Smooth muscle cell (in vitro differentiated cells): Measurements from ENCODE around the gene COL4A5. TPM values are rescaled to one million over a fixed set of nuclear protein-coding genes. Genes with fewer than 3 reads are reported as not detected.

Experiments
- DNase-seq: peaks from one replicate; lab custom pipeline; 2025; ENCODE audit not compliant: unreplicated experiment; lab: John Stamatoyannopoulos, UW
- H2AFZ ChIP-seq: fragments of 200-600 bp; sonication (generic); 2 replicates; pipeline ENCODE4 v1.6.0; 2016; ENCODE audit warnings: antibody characterized with exemption, low read depth, mild to moderate bottlenecking
- H3F3A ChIP-seq: fragments of 200-600 bp; sonication (generic); 2 replicates; pipeline ENCODE4 v1.6.0; 2017; ENCODE audit warnings: antibody characterized with exemption, low read depth
- H3K27ac ChIP-seq: fragments of 200-600 bp; sonication (generic); 2 replicates; pipeline ENCODE4 v1.5.1; 2016; ENCODE audit warnings: low read depth, mild to moderate bottlenecking
- H3K27me3 ChIP-seq: fragments of 200-600 bp; sonication (generic); 2 replicates; pipeline ENCODE4 v1.6.1; 2016; ENCODE audit warnings: low read depth, mild to moderate bottlenecking
- H3K36me3 ChIP-seq: fragments of 200-600 bp; sonication (generic); 2 replicates; pipeline ENCODE4 v1.5.1; 2016; ENCODE audit warnings: low read depth
- H3K4me1 ChIP-seq: fragments of 200-600 bp; sonication (generic); 2 replicates; pipeline ENCODE4 v1.5.1; 2016; ENCODE audit warnings: low read depth
- H3K4me2 ChIP-seq: fragments of 200-600 bp; sonication (generic); 2 replicates; pipeline ENCODE4 v1.6.0; 2016; ENCODE audit warnings: mild to moderate bottlenecking
- H3K4me3 ChIP-seq: fragments of 200-600 bp; sonication (generic); 2 replicates; pipeline ENCODE4 v1.5.1; 2016; ENCODE audit warnings: mild to moderate bottlenecking
- H3K79me2 ChIP-seq: fragments of 200-600 bp; sonication (generic); 2 replicates; pipeline ENCODE4 v1.6.0; 2016; ENCODE audit warnings: low read depth, mild to moderate bottlenecking
- H3K9ac ChIP-seq: fragments of 200-600 bp; sonication (generic); 2 replicates; pipeline ENCODE4 v1.6.0; 2016; ENCODE audit warnings: low read depth
- H3K9me3 ChIP-seq: fragments of 200-600 bp; sonication (generic); replicated peaks from 2 replicates; pipeline ENCODE4 v1.5.1; 2016; ENCODE audit warnings: low read depth
- H4K20me1 ChIP-seq: fragments of 200-600 bp; sonication (generic); 2 replicates; pipeline ENCODE4 v1.6.0; 2016; ENCODE audit warnings: low read depth
- CTCF ChIP-seq: fragments of 200-600 bp; sonication (generic); IDR thresholded peaks from 2 replicates; pipeline ENCODE4 v1.5.1; 2017; ENCODE audit warnings: borderline replicate concordance, mild to moderate bottlenecking, antibody characterized with exemption; ENCODE audit not compliant: insufficient read depth, poor library complexity, severe bottlenecking
- WGBS: methylation state at CpG from one replicate; pipeline ENCODE4 v1.1.7; 2016; ENCODE audit warnings: low lambda C conversion rate; 5-methylcytosine and 5-hydroxymethylcytosine counted together
- polyA plus RNA-seq: library from polyadenylated mRNA; unstranded; fragments of >200 nt; fragmentation: Nextera tagmentation; extraction: Ambion mirVana; gene quantifications from 2 replicates; pipeline ENCODE4 v1.2.1, GENCODE V29; 2016
- total RNA-seq: library from RNA; depleted of rRNA; stranded (reverse); fragments of >200 nt; gene quantifications from 2 replicates; pipeline ENCODE4 v1.2.3, GENCODE V29; 2014

Gene COL4A5
- total and polyA plus RNA-seq, 2 experiments from 2014 or later = 42.3 to 101 TPM

GRCh38 chrX:108610141-108610540 is 170.5 kb downstream of the COL4A5 start:
- TF ChIP-seq CTCF = no peak
- H3K36me3 ChIP-seq = no peaks in the 10 kb centered on the region
- no peaks in the 10 kb centered on the region for H3K4me1 ChIP-seq
- no peak for DNase-seq
- H4K20me1 ChIP-seq = no peaks in the 10 kb centered on the region
- H3K9me3 ChIP-seq = no peaks in the 10 kb centered on the region
- H3K4me2 ChIP-seq = no peak overlapping the region
- no peak overlapping the region for H3K9ac ChIP-seq
- 80% methylated on average over 2 of the region's 2 CpGs for WGBS
- H3K27ac ChIP-seq = no peak overlapping the region
- H3F3A ChIP-seq = no peaks in the 10 kb centered on the region
- H2AFZ ChIP-seq = no peak overlapping the region
- H3K79me2 ChIP-seq = no peaks in the 10 kb centered on the region
- no peaks in the 10 kb centered on the region for H3K27me3 ChIP-seq
- no peak overlapping the region for H3K4me3 ChIP-seq

GRCh38 chrX:108614616-108615015 is 175.0 kb downstream of the COL4A5 start:
- peaks cover 3% of the 10 kb centered on the region for H3K4me1 ChIP-seq
- H3K9ac ChIP-seq = no peak overlapping the region
- no peak for DNase-seq
- H2AFZ ChIP-seq = no peak overlapping the region
- no peaks in the 10 kb centered on the region for H3K79me2 ChIP-seq
- no peaks in the 10 kb centered on the region for H3F3A ChIP-seq
- H4K20me1 ChIP-seq = no peaks in the 10 kb centered on the region
- TF ChIP-seq CTCF = no peak
- H3K27ac ChIP-seq = no peak overlapping the region
- H3K36me3 ChIP-seq = peaks cover 5% of the 10 kb centered on the region
- no peak overlapping the region for H3K4me3 ChIP-seq
- no peak overlapping the region for H3K4me2 ChIP-seq
- H3K9me3 ChIP-seq = no peaks in the 10 kb centered on the region
- H3K27me3 ChIP-seq = no peaks in the 10 kb centered on the region

GRCh38 chrX:108640817-108641216 is 201.2 kb downstream of the COL4A5 start:
- Histone ChIP-seq H3K9me3 (peaks cover 24% of the 10 kb centered on the region), H3K4me2 (no peak overlapping the region), H3K4me1 (no peaks in the 10 kb centered on the region), H3K36me3 (peaks cover 11% of the 10 kb centered on the region), H3F3A (no peaks in the 10 kb centered on the region), H3K4me3 (no peak overlapping the region), H3K27ac (no peak overlapping the region), H2AFZ (no peak overlapping the region), H3K27me3 (no peaks in the 10 kb centered on the region), H3K79me2 (no peaks in the 10 kb centered on the region), H3K9ac (no peak overlapping the region), H4K20me1 (no peaks in the 10 kb centered on the region)
- DNase-seq = no peak
- no peak for TF ChIP-seq CTCF

GRCh38 chrX:108641589-108642272 is 202.1 kb downstream of the COL4A5 start:
- Histone ChIP-seq H4K20me1 (no peaks in the 10 kb centered on the region), H3K36me3 (peaks cover 3% of the 10 kb centered on the region), H3F3A (no peaks in the 10 kb centered on the region), H3K79me2 (no peaks in the 10 kb centered on the region), H3K9me3 (peaks cover 24% of the 10 kb centered on the region), H3K4me2 (no peak overlapping the region), H3K4me3 (no peak overlapping the region), H3K9ac (no peak overlapping the region), H3K27ac (no peak overlapping the region), H2AFZ (no peak overlapping the region), H3K4me1 (no peaks in the 10 kb centered on the region), H3K27me3 (no peaks in the 10 kb centered on the region)
- DNase-seq = no peak
- TF ChIP-seq CTCF = no peak
- WGBS = 84% methylated on average over 6 of the region's 6 CpGs
